Head of caudate nucleus (tissue), 42 donors: Measurements from ENCODE around the gene CTBP2.
A peak's percentile ranks its signal among the peaks of the same experiment; 100 is the strongest.
"Not testable (repeated sequence)": the region's sequence is repeated elsewhere in the genome, so short reads cannot be mapped to it uniquely, and the experiment has no call there.

Experiments
- DNase-seq, 42 donors: peaks; one replicate each; pipeline versions ENCODE4 v3.0.0 to v3.0.0-alpha.2; 2020 to 2021; ENCODE audit warnings: mixed read lengths in 7 of 42
- intact Hi-C: fragments of 100-400 bp; cut with DNase I; formaldehyde crosslinking; loops from one replicate; pipeline ENCODE4 v1.15.0; 2022

CTBP2 gene

GRCh38 chr10:125063256-125063925, 97.0 kb downstream of the CTBP2 start:
- intact Hi-C loops, result loop anchor here (5.0 kb wide), 2 partner anchors 84 to 146 kb away; no protein-coding TSS in a partner anchor
- DNase-seq, result no peak

- intact Hi-C loops, result loop anchor here (5.0 kb wide), 2 partner anchors 84 to 146 kb away; no protein-coding TSS in a partner anchor
- DNase-seq, result peak in 39 of 42 donors; percentile 33 to 85 (median 63)
These were observed 97.5 kb downstream of the CTBP2 start for GRCh38 chr10:125062914-125063230.

DNA sequence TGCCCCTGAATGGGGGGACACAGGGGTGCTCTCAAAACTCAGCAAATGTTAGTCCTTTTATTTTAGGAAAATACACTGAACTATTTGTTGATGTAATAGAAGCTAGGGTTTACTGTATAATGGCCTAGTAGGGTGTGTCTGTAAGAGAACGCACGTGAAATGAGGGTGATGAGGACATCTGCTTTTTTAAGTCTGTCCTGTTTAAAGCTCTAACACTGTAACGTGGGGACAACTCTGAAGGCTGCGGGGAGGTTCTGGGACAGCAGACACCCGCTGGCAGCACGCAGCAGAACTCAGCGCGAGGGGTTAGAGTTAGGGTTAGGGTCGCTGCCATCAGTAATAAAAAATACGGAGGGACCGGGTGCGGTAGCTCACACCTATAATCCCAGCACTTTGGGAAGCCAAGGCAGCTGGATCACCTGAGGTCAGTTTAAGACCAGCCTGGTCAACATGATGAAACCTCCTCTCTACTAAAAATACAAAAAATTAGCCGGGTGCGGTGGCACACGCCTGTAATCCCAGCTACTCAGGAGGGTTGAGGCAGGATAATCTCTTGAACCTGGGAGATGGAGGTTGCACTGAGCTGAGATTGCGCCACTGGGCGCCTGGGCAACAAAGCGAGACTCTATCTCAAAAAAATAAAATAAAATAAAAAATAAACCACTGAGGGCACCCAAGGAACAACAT, 98.0 kb downstream of the CTBP2 start:
- intact Hi-C loops, result loop anchor here (5.0 kb wide), 2 partner anchors 85 to 145 kb away; no protein-coding TSS in a partner anchor
- DNase-seq, result no peak

DNA sequence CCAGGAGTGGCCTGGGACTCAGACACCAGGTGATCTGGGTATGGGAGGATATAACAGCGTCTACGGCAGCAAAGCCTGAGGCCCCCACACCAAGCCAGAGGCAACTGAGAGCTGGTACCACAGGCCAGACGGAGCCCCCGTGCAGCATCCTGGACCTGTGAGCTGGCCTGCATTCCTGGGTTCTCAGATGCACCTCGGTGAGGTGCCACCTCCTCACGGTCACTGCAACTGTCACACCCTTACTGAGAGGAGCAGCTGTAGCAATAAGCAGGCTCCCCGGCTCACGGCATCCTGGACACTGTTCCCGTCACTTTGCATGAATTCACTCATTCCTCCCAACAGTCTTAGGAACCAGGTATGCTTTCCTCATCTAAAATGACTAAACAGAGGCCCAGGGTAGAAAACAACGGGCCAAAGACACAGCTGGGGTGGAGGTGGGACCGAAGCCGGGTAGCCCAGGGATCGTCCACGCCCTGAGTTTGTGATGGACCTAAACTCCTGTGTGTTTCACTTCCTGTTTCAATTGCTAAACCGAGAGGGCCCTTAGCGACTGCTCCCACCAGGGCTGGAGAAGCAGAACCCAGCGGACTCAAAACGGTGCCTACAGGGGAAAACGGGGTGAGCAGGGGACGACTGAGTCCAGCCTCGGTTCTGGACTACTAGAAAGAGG, 98.7 kb downstream of the CTBP2 start:
- intact Hi-C loops, result loop anchor here (2.0 to 5.0 kb wide), 3 partner anchors 69 to 144 kb away; no protein-coding TSS in a partner anchor
- peak in 6 of 42 donors; percentile 10 to 41 (median 20) for DNase-seq

GRCh38 chr10:125060826-125061556, 99.4 kb downstream of the CTBP2 start:
- intact Hi-C loops, result loop anchor here (2.0 to 5.0 kb wide), 3 partner anchors 68 to 144 kb away; no protein-coding TSS in a partner anchor
- peak; percentile 83 to 95 (median 90) for DNase-seq

DNA sequence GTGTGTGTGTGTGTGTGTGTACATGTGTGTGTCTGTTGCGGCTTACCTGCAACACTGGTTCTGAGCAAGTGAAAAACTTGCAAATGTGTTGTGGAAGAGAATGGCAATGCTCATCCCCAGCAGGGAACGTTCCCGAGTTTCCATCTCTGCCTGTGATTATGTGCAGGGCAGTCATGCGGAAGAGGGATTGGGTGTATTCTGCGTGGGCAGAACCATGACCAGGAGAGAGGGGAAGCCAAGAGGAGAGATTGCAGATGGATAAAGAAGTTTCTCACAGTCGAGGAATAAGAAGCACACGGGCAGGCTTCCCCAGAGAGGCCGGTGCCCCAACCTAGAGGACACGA, 99.9 kb downstream of the CTBP2 start:
- intact Hi-C loops, result loop anchor here (2.0 to 5.0 kb wide), 3 partner anchors 68 to 143 kb away; no protein-coding TSS in a partner anchor
- DNase-seq, result no peak

GRCh38 chr10:125060026-125060425, 100.3 kb downstream of the CTBP2 start:
- intact Hi-C loops, result loop anchor here (2.0 to 5.0 kb wide), 3 partner anchors 67 to 143 kb away; no protein-coding TSS in a partner anchor
- DNase-seq, result no peak

GRCh38 chr10:125059348-125059747, 101.0 kb downstream of the CTBP2 start:
- DNase-seq, intact Hi-C loops: not testable (repeated sequence)

- intact Hi-C loops, result no loop called here
- DNase-seq, result peak; percentile 74 to 97 (median 90)
These were observed 103.0 kb downstream of the CTBP2 start for GRCh38 chr10:125057158-125058001.

DNA sequence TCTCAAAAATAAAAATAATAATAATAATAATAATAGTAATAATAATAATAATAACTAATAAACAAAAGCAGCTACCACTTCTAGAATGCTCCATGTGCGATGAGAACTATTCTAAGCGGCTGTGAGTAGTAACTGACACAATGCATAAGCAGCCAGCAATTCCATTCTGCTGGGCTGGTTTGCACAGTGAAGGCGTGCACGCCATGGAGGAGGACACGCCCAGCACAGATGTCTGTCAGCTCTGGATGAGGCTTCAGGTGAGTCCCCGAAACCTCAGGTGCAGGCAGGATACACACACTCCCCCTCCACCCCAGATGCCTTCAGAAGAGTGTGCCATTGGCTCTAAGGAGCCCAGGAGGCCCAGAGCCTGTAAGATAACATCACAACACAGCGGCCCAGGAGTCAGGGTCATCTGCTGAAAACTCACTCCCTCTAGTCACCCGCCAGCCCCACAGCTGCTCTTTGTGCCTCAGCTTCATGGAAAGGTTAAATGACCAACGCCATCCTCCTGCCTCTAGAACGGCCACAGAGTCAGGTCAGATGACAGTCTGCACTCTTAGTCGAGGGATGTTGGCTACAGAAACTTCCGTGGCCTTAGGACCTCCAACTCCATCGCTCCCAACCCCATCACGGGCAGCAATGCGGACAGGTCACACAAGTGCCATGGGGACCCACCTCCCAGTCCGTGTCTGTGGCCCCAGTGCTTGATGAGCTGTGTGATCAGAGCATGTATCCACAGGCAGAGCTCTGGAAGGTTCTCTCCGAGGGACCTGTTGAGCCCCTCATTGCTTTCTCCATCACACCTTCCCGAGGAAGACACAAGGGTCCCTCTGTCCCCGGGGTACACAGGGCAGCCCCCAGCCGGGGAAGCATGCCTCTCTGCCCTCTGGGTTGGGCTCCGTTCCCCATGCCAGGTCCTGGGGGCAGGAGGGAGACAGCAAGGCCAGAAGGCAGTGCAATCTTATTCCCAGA, 103.9 kb downstream of the CTBP2 start:
- no peak for DNase-seq
- intact Hi-C loops, result no loop called here

- intact Hi-C loops, result no loop called here
- no peak for DNase-seq
These were observed 104.9 kb downstream of the CTBP2 start for GRCh38 chr10:125055446-125055845.

GRCh38 chr10:125054669-125055268, 105.6 kb downstream of the CTBP2 start:
- DNase-seq, result no peak
- intact Hi-C loops, result no loop called here

DNA sequence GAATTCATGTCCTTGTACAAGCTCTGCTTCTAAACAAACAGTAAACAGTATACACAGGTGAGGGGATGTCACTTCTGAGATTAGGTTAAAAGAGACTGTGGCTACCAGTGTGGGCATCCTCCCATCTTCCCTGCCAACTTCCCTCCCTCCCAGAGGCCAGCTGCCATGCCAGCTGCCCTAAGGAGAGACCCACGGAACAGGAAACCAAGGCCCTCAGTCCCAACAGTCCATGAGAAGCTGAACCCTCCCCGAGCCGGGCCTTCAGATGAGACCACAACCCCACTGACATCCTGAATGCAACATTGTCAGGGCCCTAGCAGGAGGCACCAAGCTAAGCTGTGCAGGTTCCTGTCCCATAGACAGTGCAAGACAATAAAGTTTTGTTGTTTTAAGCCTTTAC, 106.1 kb downstream of the CTBP2 start:
- intact Hi-C loops, result no loop called here

GRCh38 chr10:125052146-125052545, 108.2 kb downstream of the CTBP2 start:
- DNase-seq, result no peak

More for the DNA sequence above, 106.1 kb downstream of the CTBP2 start:
- DNase-seq, result no peak

DNA sequence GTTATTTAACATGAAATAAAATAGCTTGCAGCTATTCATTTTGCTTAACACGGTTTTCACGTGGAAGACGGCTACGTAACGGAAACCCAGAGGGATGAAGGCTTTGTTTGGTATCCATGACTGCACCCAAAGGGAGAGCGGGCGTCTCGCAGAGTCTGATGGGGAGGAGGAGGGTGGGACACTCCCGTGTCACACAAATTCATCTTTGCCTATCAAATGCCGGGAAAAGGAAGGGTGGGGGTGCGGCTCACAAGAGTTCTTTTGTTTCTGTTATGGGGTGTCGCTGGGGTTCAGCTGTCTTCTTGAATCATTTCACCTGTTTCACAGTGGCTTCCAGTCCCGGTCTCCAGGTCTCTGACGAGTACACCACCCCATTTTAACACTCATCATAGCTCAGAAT, 110.0 kb downstream of the CTBP2 start:
- intact Hi-C loops, result no loop called here
- peak in 7 of 42 donors; percentile 6 to 55 (median 29) for DNase-seq

More at GRCh38 chr10:125052146-125052545, 108.2 kb downstream of the CTBP2 start:
- intact Hi-C loops, result no loop called here

GRCh38 chr10:125049216-125049881, 111.0 kb downstream of the CTBP2 start:
- DNase-seq, result no peak
- intact Hi-C loops, result no loop called here
